Measurements from ENCODE around the gene MOGAT3. TPM values are rescaled to one million over a fixed set of nuclear protein-coding genes. Genes with fewer than 3 reads are reported as not detected.

Gene MOGAT3
- total RNA-seq, 2 donors from 2014 or later = 1.3 TPM; not detected in 1

DNA sequence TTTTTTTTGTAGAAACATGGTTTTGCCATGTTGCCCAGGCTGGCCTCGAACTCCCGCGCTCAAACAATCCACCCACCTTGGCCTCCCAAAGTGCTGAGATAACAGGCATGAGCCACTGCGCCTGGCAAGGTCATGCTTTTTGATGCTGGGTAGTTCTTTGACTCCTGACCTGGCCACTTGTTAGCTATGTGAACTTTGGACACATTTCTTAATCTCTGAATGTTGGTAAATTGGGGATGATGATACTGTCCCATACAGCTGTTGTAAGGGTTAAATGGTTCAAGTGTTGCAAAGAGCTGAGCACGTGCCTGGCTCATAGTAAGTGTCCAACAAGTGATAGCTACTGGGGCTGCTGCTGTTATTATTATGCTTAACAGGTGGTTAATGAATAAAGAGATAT is 19.5 kb upstream of the MOGAT3 start:
- H3K36me3 Mint-ChIP-seq (ENCODE audit: low read depth) = peaks cover 39% of the 10 kb centered on the region
- peaks cover 13% of the 10 kb centered on the region for H3K4me1 Mint-ChIP-seq
- no peak overlapping the region for H3K27ac Mint-ChIP-seq
- no peaks in the 10 kb centered on the region for H3K27me3 ChIP-seq (ENCODE audit: control insufficient read depth, insufficient read depth, low read length, poor library complexity, severe bottlenecking)
- WGBS, 2 experiments (ENCODE audit: insufficient coverage in 1 of 2, insufficient read length in 1 of 2) = 97 to 100% methylated on average over 5 of the region's 5 CpGs
- H3K4me1 ChIP-seq (ENCODE audit: control insufficient read depth, insufficient read depth, low read length) = no peaks in the 10 kb centered on the region
- no peak overlapping the region for H3K9ac ChIP-seq (ENCODE audit: extremely low read depth, low read length, poor library complexity, severe bottlenecking)
- H3K9me3 Mint-ChIP-seq = no peaks in the 10 kb centered on the region
- no peak overlapping the region for H3K27ac ChIP-seq (ENCODE audit: low read depth, low read length)
- H3K36me3 ChIP-seq (ENCODE audit: control insufficient read depth, insufficient read depth, low read length) = peaks cover 17% of the 10 kb centered on the region
- H3K9me3 ChIP-seq (ENCODE audit: control insufficient read depth, low read length) = no peaks in the 10 kb centered on the region
- DNase-seq = no peak
- TF ChIP-seq, protein P1, sequence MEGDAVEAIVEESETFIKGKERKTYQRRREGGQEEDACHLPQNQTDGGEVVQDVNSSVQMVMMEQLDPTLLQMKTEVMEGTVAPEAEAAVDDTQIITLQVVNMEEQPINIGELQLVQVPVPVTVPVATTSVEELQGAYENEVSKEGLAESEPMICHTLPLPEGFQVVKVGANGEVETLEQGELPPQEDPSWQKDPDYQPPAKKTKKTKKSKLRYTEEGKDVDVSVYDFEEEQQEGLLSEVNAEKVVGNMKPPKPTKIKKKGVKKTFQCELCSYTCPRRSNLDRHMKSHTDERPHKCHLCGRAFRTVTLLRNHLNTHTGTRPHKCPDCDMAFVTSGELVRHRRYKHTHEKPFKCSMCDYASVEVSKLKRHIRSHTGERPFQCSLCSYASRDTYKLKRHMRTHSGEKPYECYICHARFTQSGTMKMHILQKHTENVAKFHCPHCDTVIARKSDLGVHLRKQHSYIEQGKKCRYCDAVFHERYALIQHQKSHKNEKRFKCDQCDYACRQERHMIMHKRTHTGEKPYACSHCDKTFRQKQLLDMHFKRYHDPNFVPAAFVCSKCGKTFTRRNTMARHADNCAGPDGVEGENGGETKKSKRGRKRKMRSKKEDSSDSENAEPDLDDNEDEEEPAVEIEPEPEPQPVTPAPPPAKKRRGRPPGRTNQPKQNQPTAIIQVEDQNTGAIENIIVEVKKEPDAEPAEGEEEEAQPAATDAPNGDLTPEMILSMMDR (conservative IDR thresholded peaks at IDR 0.05) = no peak
- H3K27me3 Mint-ChIP-seq (ENCODE audit: insufficient read depth) = no peaks in the 10 kb centered on the region
- no peak overlapping the region for H3K4me3 ChIP-seq (ENCODE audit: low read length)
- no peak overlapping the region for H3K4me3 Mint-ChIP-seq

- Mint-ChIP-seq H3K4me1 (peaks cover 13% of the 10 kb centered on the region), H3K4me3 (peak overlapping the region; percentile 96), H3K9me3 (no peaks in the 10 kb centered on the region), H3K27me3 (ENCODE audit: insufficient read depth) (no peaks in the 10 kb centered on the region), H3K27ac (peak overlapping the region; percentile 93), H3K36me3 (ENCODE audit: low read depth) (peaks cover 36% of the 10 kb centered on the region)
- H3K9me3 ChIP-seq (ENCODE audit: control insufficient read depth, low read length) = no peaks in the 10 kb centered on the region
- WGBS, 2 experiments (ENCODE audit: insufficient coverage in 1 of 2, insufficient read length in 1 of 2) = 15 to 18% methylated on average over 20 to 26 of the region's 26 CpGs
- TF ChIP-seq, protein P1 (conservative IDR thresholded peaks at IDR 0.05) = no peak
- no peak overlapping the region for H3K27ac ChIP-seq (ENCODE audit: low read depth, low read length)
- H3K9ac ChIP-seq (ENCODE audit: extremely low read depth, low read length, poor library complexity, severe bottlenecking) = peak overlapping the region; percentile 94
- peaks cover 14% of the 10 kb centered on the region for H3K36me3 ChIP-seq (ENCODE audit: control insufficient read depth, insufficient read depth, low read length)
- no peaks in the 10 kb centered on the region for H3K27me3 ChIP-seq (ENCODE audit: control insufficient read depth, insufficient read depth, low read length, poor library complexity, severe bottlenecking)
- H3K4me1 ChIP-seq (ENCODE audit: control insufficient read depth, insufficient read depth, low read length) = no peaks in the 10 kb centered on the region
- H3K4me3 ChIP-seq (ENCODE audit: low read length) = peak overlapping the region; percentile 99
- no peak for DNase-seq
These were observed 17.6 kb upstream of the MOGAT3 start for GRCh38 chr7:101218236-101219125.

DNA sequence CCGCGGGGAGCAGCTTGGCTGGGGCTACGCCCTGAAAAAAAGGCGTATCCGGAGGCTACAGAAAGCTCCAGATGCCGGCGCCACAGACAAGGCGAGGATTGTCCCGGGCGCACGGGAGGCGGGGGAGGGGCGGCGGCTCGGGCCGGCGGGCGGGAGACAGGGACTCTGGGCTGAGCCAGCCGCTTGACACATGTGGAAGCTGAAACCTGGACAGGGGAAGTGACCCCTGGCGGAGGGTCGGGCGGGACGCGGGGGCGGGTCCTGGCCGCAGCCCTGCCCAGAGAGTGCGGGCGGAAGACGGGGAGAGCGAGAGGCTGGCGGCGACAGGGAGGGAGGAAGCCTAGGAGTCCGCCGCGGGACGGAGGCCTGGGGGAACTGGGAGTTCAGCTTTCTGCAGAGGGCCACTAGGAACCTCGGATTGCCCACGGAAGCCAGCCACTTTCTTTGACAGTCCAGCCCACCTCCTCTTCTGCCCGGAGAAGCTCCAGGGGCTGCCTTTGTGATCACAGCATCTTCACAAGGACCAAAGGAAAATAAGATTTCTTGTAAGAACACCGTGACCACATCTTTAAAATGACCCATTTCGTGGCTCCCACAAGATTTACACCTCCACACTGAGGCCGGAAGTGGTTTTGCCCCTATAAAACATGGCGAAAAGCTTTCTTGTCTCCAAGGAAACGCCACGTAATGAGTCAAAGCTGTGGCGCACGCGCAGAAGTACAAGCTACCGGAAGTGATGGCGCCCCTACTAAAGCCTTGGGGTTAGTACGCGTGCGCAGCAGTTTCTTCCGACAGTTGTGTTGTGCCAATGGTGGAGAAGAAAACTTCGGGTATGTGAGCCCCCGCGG is 16.8 kb upstream of the MOGAT3 start, which contains the start of the genes PLOD3 and ZNHIT1:
PLOD3 (minus strand) TSS at position 194 of the 848 bp plus-strand sequence. CDS start 307 bp downstream, outside the sequence.
ZNHIT1 (plus strand) TSS at position 778 of the 848 bp plus-strand sequence; CDS start at position 809, 31 bp downstream.
- 0 to 1% methylated on average over 32 to 57 of the region's 57 CpGs for WGBS, 2 experiments (ENCODE audit: insufficient coverage in 1 of 2, insufficient read length in 1 of 2)
- H3K27ac ChIP-seq (ENCODE audit: low read depth, low read length) = peak within 1 kb of the TSS; percentile 88
- no peaks in the 10 kb centered on the region for H3K9me3 ChIP-seq (ENCODE audit: control insufficient read depth, low read length)
- peak; percentile 97 for DNase-seq
- Mint-ChIP-seq H3K4me3 (peak within 1 kb of the TSS; percentile 96), H3K9me3 (no peaks in the 10 kb centered on the region), H3K36me3 (ENCODE audit: low read depth) (peaks cover 29% of the 10 kb centered on the region), H3K4me1 (peaks cover 13% of the 10 kb centered on the region), H3K27ac (peak within 1 kb of the TSS; percentile 94), H3K27me3 (ENCODE audit: insufficient read depth) (no peaks in the 10 kb centered on the region)
- H3K27me3 ChIP-seq (ENCODE audit: control insufficient read depth, insufficient read depth, low read length, poor library complexity, severe bottlenecking) = no peaks in the 10 kb centered on the region
- H3K4me1 ChIP-seq (ENCODE audit: control insufficient read depth, insufficient read depth, low read length) = no peaks in the 10 kb centered on the region
- H3K36me3 ChIP-seq (ENCODE audit: control insufficient read depth, insufficient read depth, low read length) = peaks cover 7% of the 10 kb centered on the region
- peak within 1 kb of the TSS; percentile 99 for H3K4me3 ChIP-seq (ENCODE audit: low read length)
- H3K9ac ChIP-seq (ENCODE audit: extremely low read depth, low read length, poor library complexity, severe bottlenecking) = peak within 1 kb of the TSS; percentile 94
- TF ChIP-seq, protein P1 (conservative IDR thresholded peaks at IDR 0.05) = peak; percentile 68
